GM12874 (cell line): Measurements from ENCODE around the gene RRP9.

ENCODE experiments used
- CTCF ChIP-seq: IDR thresholded peaks from 2 replicates; pipeline ENCODE4 v1.5.1; 2011; ENCODE audit warnings: low read depth, mild to moderate bottlenecking, control low read depth, low read length, moderate library complexity; ENCODE audit not compliant: insufficient read depth

Gene RRP9

GRCh38 chr3:51963951-51964451 lies 22.3 kb upstream of the RRP9 start:
- TF ChIP-seq CTCF = no peak

- TF ChIP-seq CTCF = no peak
These were observed 21.3 kb upstream of the RRP9 start for GRCh38 chr3:51962854-51963530.

DNA sequence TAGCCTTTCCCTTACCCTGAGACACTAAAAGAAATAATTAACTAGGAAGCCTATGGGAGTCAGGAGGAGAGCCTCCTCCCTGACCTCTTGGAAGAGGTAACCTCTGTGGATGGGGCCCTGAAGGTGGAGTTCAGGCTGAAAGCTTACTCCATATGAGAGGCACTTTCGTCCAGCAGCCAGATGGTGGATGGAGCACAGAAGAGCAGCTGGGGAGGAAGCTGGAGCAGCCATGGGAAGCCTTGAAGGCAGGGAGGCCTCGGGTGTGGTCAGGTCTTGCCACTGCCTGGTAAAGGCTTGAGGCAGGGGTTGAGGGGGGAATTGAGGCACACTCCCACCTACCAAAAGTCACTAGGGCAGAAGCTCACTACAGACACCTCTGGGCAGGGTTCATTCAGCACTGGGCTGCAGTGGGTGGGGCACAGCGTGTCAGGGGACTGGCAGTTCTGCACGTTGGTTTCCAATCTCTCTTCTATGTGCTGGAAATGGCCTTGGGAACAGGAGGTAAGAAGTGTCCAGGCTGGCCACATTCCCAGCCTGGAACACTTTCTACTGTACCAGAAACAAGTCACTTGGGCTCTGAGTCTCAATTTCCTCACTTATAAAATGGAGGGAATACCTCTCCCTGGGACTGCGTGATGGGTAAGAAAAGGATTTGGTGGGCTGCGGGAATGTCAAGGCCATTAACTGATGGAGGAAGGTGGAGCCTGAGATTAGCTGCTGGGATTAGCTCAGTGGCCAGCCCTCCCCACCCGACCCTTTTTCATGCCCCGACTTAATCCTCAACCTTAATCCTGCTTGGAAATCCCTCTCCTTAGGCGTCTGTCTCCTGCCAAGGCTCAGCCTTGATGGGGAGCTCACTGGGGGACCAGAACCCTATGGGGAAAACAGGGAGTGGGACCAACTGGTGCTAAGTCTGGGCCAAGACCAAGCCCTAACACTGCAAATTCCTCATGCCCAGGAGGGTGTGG lies 20.2 kb upstream of the RRP9 start:
- no peak for TF ChIP-seq CTCF

GRCh38 chr3:51961011-51961410 lies 19.3 kb upstream of the RRP9 start:
- TF ChIP-seq CTCF = no peak

DNA sequence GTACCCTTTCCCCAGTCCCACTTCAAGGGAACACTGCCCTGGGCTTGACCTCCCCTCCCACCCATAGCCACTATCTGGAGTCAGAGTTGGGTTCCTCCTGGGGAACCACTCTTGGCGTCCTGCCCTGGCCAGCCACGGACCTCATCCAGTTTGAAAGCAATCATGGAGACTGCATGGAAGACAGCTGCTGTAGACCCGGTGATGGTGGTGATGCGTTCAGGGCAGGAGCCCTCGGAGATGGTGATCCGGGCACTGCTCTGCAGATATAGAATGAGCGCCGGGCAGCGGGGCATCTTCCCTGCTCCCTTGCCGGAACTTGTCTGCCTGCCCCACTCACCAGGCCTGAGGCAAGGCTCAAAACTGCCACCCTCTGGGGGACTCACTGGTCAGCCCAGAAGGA lies 18.7 kb upstream of the RRP9 start:
- no peak for TF ChIP-seq CTCF

- TF ChIP-seq CTCF = no peak
These were observed 17.9 kb upstream of the RRP9 start for GRCh38 chr3:51959651-51960050.
